H9 (cell line): ENCODE results near the gene NF1. TPM values are rescaled to one million over a fixed set of nuclear protein-coding genes. Genes with fewer than 3 reads are reported as not detected.
A peak's percentile ranks its signal among the peaks of the same experiment; 100 is the strongest.

Experiments used
- DNase-seq: peaks from one replicate; pipeline ENCODE4 v3.0.0-alpha.2; 2017
- H2AFZ ChIP-seq: one replicate; pipeline ENCODE4 v1.6.1; 2013; ENCODE audit warnings: mild to moderate bottlenecking, low read length, control low read depth, moderate library complexity
- H2AK5ac ChIP-seq: 2 replicates; pipeline ENCODE4 v1.6.1; 2013; ENCODE audit warnings: low read length, control low read depth, mixed read lengths; ENCODE audit not compliant: insufficient read length
- H2BK120ac ChIP-seq: one replicate; pipeline ENCODE4 v1.6.1; 2013; ENCODE audit warnings: low read depth, mild to moderate bottlenecking, low read length, control low read depth, inconsistent platforms; ENCODE audit not compliant: poor library complexity, severe bottlenecking
- H2BK12ac ChIP-seq: 2 replicates; pipeline ENCODE4 v1.6.1; 2013; ENCODE audit warnings: low read length, control low read depth, mixed read lengths, low read depth; ENCODE audit not compliant: insufficient read length
- H2BK15ac ChIP-seq: 2 replicates; pipeline ENCODE4 v1.6.1; 2013; ENCODE audit warnings: low read depth, low read length, control low read depth
- H2BK20ac ChIP-seq: one replicate; pipeline ENCODE4 v1.6.1; 2013; ENCODE audit warnings: low read depth, mild to moderate bottlenecking, low read length, control low read depth, inconsistent platforms; ENCODE audit not compliant: poor library complexity, severe bottlenecking
- H2BK5ac ChIP-seq: 2 replicates; pipeline ENCODE4 v1.6.1; 2013; ENCODE audit warnings: low read length, control low read depth, mixed read lengths; ENCODE audit not compliant: insufficient read length
- H3K14ac ChIP-seq: 2 replicates; pipeline ENCODE4 v1.6.1; 2013; ENCODE audit warnings: low read length, control low read depth; ENCODE audit not compliant: insufficient read depth
- H3K18ac ChIP-seq: 2 replicates; pipeline ENCODE4 v1.6.1; 2013; ENCODE audit warnings: low read depth, mild to moderate bottlenecking, mixed read lengths, low read length, control low read depth; ENCODE audit not compliant: insufficient read length
- H3K23ac ChIP-seq: 2 replicates; pipeline ENCODE4 v1.6.1; 2013; ENCODE audit warnings: low read length, control low read depth, mixed read lengths, low read depth; ENCODE audit not compliant: insufficient read length
- H3K23me2 ChIP-seq: 2 replicates; pipeline ENCODE4 v1.6.1; 2013; ENCODE audit warnings: low read depth, mild to moderate bottlenecking, mixed read lengths, low read length, control low read depth; ENCODE audit not compliant: insufficient read length, poor library complexity, severe bottlenecking
- H3K27ac ChIP-seq: 2 replicates; pipeline ENCODE4 v1.5.1; 2013; ENCODE audit warnings: low read length, control low read depth, mixed read lengths, low read depth; ENCODE audit not compliant: insufficient read length
- H3K27me3 ChIP-seq: 2 replicates; pipeline ENCODE4 v1.6.1; 2013; ENCODE audit warnings: low read length, control low read depth, inconsistent platforms; ENCODE audit not compliant: insufficient read depth
- H3K4ac ChIP-seq: 2 replicates; pipeline ENCODE4 v1.6.1; 2013; ENCODE audit warnings: low read depth, mild to moderate bottlenecking, control low read depth, inconsistent platforms, low read length, moderate library complexity
- H3K4me1 ChIP-seq: 2 replicates; pipeline ENCODE4 v1.6.1; 2013; ENCODE audit warnings: low read length, control low read depth, inconsistent platforms; ENCODE audit not compliant: insufficient read depth
- H3K4me2 ChIP-seq: 2 replicates; pipeline ENCODE4 v1.6.1; 2013; ENCODE audit warnings: low read length, control low read depth, mixed read lengths; ENCODE audit not compliant: insufficient read length, insufficient read depth
- H3K56ac ChIP-seq: 2 replicates; pipeline ENCODE4 v1.6.1; 2013; ENCODE audit warnings: low read depth, mild to moderate bottlenecking, mixed read lengths, low read length, control low read depth; ENCODE audit not compliant: insufficient read length
- H3K79me1 ChIP-seq: 2 replicates; pipeline ENCODE4 v1.6.1; 2013; ENCODE audit warnings: low read depth, mild to moderate bottlenecking, moderate library complexity, low read length, control low read depth, inconsistent platforms; ENCODE audit not compliant: insufficient read depth, poor library complexity, severe bottlenecking
- H3K79me2 ChIP-seq: 2 replicates; pipeline ENCODE4 v1.6.1; 2013; ENCODE audit warnings: low read length, control low read depth, inconsistent platforms; ENCODE audit not compliant: insufficient read depth
- H3K9ac ChIP-seq: 2 replicates; pipeline ENCODE4 v1.6.1; 2013; ENCODE audit warnings: low read length, control low read depth, mixed read lengths; ENCODE audit not compliant: insufficient read length; ENCODE audit errors: extremely low read depth
- H3K9me3 ChIP-seq: one replicate; pipeline ENCODE4 v1.6.1; 2013; ENCODE audit warnings: low read depth, low read length, inconsistent platforms; ENCODE audit not compliant: control insufficient read depth
- H3T11ph ChIP-seq: one replicate; pipeline ENCODE4 v1.6.1; 2013; ENCODE audit warnings: mild to moderate bottlenecking, low read length, control low read depth, inconsistent platforms
- H4K20me1 ChIP-seq: one replicate; pipeline ENCODE4 v1.6.1; 2013; ENCODE audit not compliant: control insufficient read depth, insufficient read length, insufficient read depth
- H4K5ac ChIP-seq: 2 replicates; pipeline ENCODE4 v1.6.1; 2013; ENCODE audit warnings: low read depth, mild to moderate bottlenecking, mixed read lengths, low read length, control low read depth; ENCODE audit not compliant: insufficient read length
- H4K8ac ChIP-seq: replicated peaks from 2 replicates; pipeline ENCODE4 v1.6.1; 2013; ENCODE audit warnings: low read length, control low read depth, mixed read lengths, low read depth; ENCODE audit not compliant: insufficient read length
- H4K91ac ChIP-seq: 2 replicates; pipeline ENCODE4 v1.6.1; 2013; ENCODE audit warnings: low read depth, mild to moderate bottlenecking, moderate library complexity, mixed read lengths, low read length, control low read depth; ENCODE audit not compliant: insufficient read length
- H3K27ac Mint-ChIP-seq, 3 experiments: 2 replicates in 2 of 3; 3 replicates in 1 of 3; pipeline ENCODE4 v1.8.0; 2020 to 2021; ENCODE audit warnings: mixed read lengths in 3 of 3, mild to moderate bottlenecking in 1 of 3, moderate library complexity in 1 of 3
- H3K27me3 Mint-ChIP-seq: 2 replicates; pipeline ENCODE4 v1.8.0; 2021; ENCODE audit warnings: low read depth, mild to moderate bottlenecking, moderate library complexity, mixed read lengths
- H3K36me3 Mint-ChIP-seq, 3 experiments: 2 replicates in 2 of 3; 3 replicates in 1 of 3; pipeline ENCODE4 v1.8.0; 2020 to 2021; ENCODE audit warnings: low read depth in 3 of 3, mixed read lengths in 3 of 3; ENCODE audit not compliant: insufficient read depth in 1 of 3
- H3K4me1 Mint-ChIP-seq, 2 experiments: 2 replicates each; pipeline ENCODE4 v1.8.0; 2020; ENCODE audit warnings: mixed read lengths in 2 of 2
- H3K4me3 Mint-ChIP-seq, 2 experiments: 2 replicates in 1 of 2; 3 replicates in 1 of 2; pipeline ENCODE4 v1.8.0; 2020 to 2021; ENCODE audit warnings: mild to moderate bottlenecking in 2 of 2, mixed read lengths in 2 of 2, moderate library complexity in 1 of 2
- H3K9me3 Mint-ChIP-seq, 2 experiments: 2 replicates in 1 of 2; 3 replicates in 1 of 2; pipeline ENCODE4 v1.8.0; 2020; ENCODE audit warnings: mild to moderate bottlenecking in 2 of 2, mixed read lengths in 2 of 2, moderate library complexity in 1 of 2
- WGBS: extraction: QIAGEN DNeasy Blood & Tissue Kit; methylation state at CpG from one replicate; pipeline ENCODE4 v1.1.7; 2013; ENCODE audit warnings: missing lambda C conversion rate, low lambda C conversion rate, mixed read lengths; ENCODE audit not compliant: insufficient read length; ENCODE audit errors: extremely low coverage; 5-methylcytosine and 5-hydroxymethylcytosine counted together
- total RNA-seq: library from RNA; stranded (reverse); gene quantifications from 2 replicates; pipeline ENCODE4 v1.2.1, GENCODE V29; 2021
- TF ChIP-seq, protein P1 (sequence below): fragments of 200-600 bp; sonication (generic); conservative IDR thresholded peaks from 3 replicates; pipeline ENCODE4 v1.8.0; 2021; ENCODE audit warnings: antibody characterized with exemption, mild to moderate bottlenecking

NF1 gene
- total RNA-seq, 1 experiment from 2014 or later: 38.1 TPM

DNA sequence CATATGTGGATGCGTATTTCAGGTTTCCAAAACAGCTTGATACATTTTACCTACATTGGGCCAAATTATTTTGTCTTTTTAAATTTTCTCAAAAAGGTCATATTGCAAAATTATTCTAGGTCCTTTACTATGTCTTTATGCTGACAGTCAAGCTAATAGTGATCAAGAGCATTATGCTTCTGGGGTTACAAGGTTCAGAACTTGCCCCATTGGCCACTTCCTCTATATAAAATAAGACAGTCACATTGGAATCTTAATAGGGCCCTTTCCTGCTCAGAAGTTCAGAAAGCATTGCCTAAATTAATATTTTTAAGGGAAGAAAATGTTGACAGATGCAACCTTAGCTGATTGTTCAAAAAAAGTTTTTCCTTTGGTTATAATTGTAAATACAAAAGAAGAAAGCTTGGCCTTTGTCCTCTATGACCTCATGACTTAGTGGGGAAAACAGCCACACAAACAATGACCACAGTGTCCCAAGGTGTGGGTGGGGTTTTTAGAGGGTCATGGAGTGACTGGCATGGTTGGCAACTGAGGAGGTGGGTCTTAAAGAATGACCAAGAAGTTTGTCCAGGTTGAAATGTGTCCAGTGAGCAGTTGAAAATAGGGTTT is 284.9 kb downstream of the NF1 start:
- H3K23ac ChIP-seq: no peak overlapping the region
- no peaks in the 10 kb centered on the region for H3K27me3 ChIP-seq
- Mint-ChIP-seq H3K27me3 (no peaks in the 10 kb centered on the region), H3K27ac (peak overlapping the region in 2 of 3 experiments; percentile 73 to 86; a peak in 2 of 7 replicates), H3K4me3 (no peak overlapping the region), H3K36me3 (0 out of 7 replicates have a peak, but pooled peaks cover 0 to 2% (median 0%) of the 10 kb centered on the region in 3 experiments), H3K4me1 (peaks cover 11 to 32% of the 10 kb centered on the region in 2 experiments), H3K9me3 (no peaks in the 10 kb centered on the region)
- no peaks in the 10 kb centered on the region for H3K79me1 ChIP-seq
- H3K23me2 ChIP-seq: no peaks in the 10 kb centered on the region
- no peaks in the 10 kb centered on the region for H3K9me3 ChIP-seq
- H3T11ph ChIP-seq: no peak overlapping the region
- no peak overlapping the region for H2BK5ac ChIP-seq
- no peak overlapping the region for H3K14ac ChIP-seq
- H4K8ac ChIP-seq: no peak overlapping the region
- no peak overlapping the region for H3K27ac ChIP-seq
- H3K79me2 ChIP-seq: no peaks in the 10 kb centered on the region
- no peak overlapping the region for H3K4me2 ChIP-seq
- TF ChIP-seq, protein P1, sequence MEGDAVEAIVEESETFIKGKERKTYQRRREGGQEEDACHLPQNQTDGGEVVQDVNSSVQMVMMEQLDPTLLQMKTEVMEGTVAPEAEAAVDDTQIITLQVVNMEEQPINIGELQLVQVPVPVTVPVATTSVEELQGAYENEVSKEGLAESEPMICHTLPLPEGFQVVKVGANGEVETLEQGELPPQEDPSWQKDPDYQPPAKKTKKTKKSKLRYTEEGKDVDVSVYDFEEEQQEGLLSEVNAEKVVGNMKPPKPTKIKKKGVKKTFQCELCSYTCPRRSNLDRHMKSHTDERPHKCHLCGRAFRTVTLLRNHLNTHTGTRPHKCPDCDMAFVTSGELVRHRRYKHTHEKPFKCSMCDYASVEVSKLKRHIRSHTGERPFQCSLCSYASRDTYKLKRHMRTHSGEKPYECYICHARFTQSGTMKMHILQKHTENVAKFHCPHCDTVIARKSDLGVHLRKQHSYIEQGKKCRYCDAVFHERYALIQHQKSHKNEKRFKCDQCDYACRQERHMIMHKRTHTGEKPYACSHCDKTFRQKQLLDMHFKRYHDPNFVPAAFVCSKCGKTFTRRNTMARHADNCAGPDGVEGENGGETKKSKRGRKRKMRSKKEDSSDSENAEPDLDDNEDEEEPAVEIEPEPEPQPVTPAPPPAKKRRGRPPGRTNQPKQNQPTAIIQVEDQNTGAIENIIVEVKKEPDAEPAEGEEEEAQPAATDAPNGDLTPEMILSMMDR: no peak
- H3K4ac ChIP-seq: no peak overlapping the region
- H2BK15ac ChIP-seq: no peak overlapping the region
- H2AK5ac ChIP-seq: no peak overlapping the region
- H4K20me1 ChIP-seq: no peaks in the 10 kb centered on the region
- no peak overlapping the region for H3K18ac ChIP-seq
- H2BK12ac ChIP-seq: no peak overlapping the region
- no peak overlapping the region for H3K56ac ChIP-seq
- DNase-seq: no peak
- H4K91ac ChIP-seq: no peak overlapping the region
- peaks cover 2% of the 10 kb centered on the region; the same call in 1 of the 2 replicates for H3K4me1 ChIP-seq
- H2AFZ ChIP-seq: no peak overlapping the region
- no CpG with 5 or more reads among the region's 1 CpG for WGBS
- H2BK120ac ChIP-seq: no peak overlapping the region
- H3K9ac ChIP-seq: no peak overlapping the region
- no peak overlapping the region for H4K5ac ChIP-seq
- H2BK20ac ChIP-seq: no peak overlapping the region
